HepG2 (cell line): ENCODE results near the gene PSMC3IP. TPM values are rescaled to one million over a fixed set of nuclear protein-coding genes. Genes with fewer than 3 reads are reported as not detected.

Source experiments
- ASH2L ChIP-seq: fragments of 300-600, 200-600 bp; sonication (generic); IDR thresholded peaks from 2 replicates; pipeline ENCODE4 v1.7.0; 2017; ENCODE audit warnings: low read depth, mild to moderate bottlenecking, moderate library complexity, mixed read lengths, low read length; ENCODE audit not compliant: insufficient read length
- ATF1 ChIP-seq: IDR thresholded peaks from 2 replicates; pipeline ENCODE4 v1.6.1; 2016; ENCODE audit warnings: mild to moderate bottlenecking, control low read depth
- CBX1 ChIP-seq: IDR thresholded peaks from one replicate; pipeline ENCODE4 v1.6.1; 2016; ENCODE audit warnings: antibody characterized with exemption, low read depth
- CHD4 ChIP-seq: fragments of 200-600 bp; sonication (generic); IDR thresholded peaks from 2 replicates; pipeline ENCODE4 v1.7.0; 2017; ENCODE audit warnings: mild to moderate bottlenecking, low read length, borderline replicate concordance
- GMEB1 ChIP-seq: sonication (generic); formaldehyde crosslinking; IDR thresholded peaks from 2 replicates; pipeline ENCODE4 v1.5.1; 2020; ENCODE audit warnings: missing genetic modification reagents, mild to moderate bottlenecking, borderline replicate concordance
- KLF15 ChIP-seq: sonication (generic); formaldehyde crosslinking; IDR thresholded peaks from 2 replicates; pipeline ENCODE4 v1.8.1; 2023; ENCODE audit warnings: borderline replicate concordance, mild to moderate bottlenecking, inconsistent platforms, missing genetic modification reagents, mixed read lengths
- POGZ ChIP-seq: sonication (generic); formaldehyde crosslinking; IDR thresholded peaks from 2 replicates; pipeline ENCODE4 v1.4.0; 2020; ENCODE audit warnings: mild to moderate bottlenecking, missing genetic modification reagents
- SALL2 ChIP-seq: sonication (generic); formaldehyde crosslinking; IDR thresholded peaks from 2 replicates; pipeline ENCODE4 v1.8.1; 2023; ENCODE audit warnings: mild to moderate bottlenecking, missing genetic modification reagents, inconsistent platforms
- SAP130 ChIP-seq: IDR thresholded peaks from 2 replicates; pipeline ENCODE4 v1.6.1; 2016; ENCODE audit warnings: low read depth
- STAG1 ChIP-seq: sonication (generic); formaldehyde crosslinking; IDR thresholded peaks from 2 replicates; pipeline ENCODE4 v1.4.0; 2020; ENCODE audit warnings: missing genetic modification reagents
- TAF1 ChIP-seq: sonication (generic); formaldehyde crosslinking; IDR thresholded peaks from 2 replicates; pipeline ENCODE4 v1.4.0; 2020; ENCODE audit warnings: missing genetic modification reagents
- ZNF350 ChIP-seq: sonication (generic); formaldehyde crosslinking; IDR thresholded peaks from 2 replicates; pipeline ENCODE4 v1.4.0; 2020; ENCODE audit warnings: mild to moderate bottlenecking, low read depth, missing genetic modification reagents, borderline replicate concordance
- ZNF530 ChIP-seq: sonication (generic); formaldehyde crosslinking; IDR thresholded peaks from 2 replicates; pipeline ENCODE4 v1.5.0; 2020; ENCODE audit warnings: low read depth, mild to moderate bottlenecking, missing genetic modification reagents
- ZNF660 ChIP-seq: sonication (generic); formaldehyde crosslinking; IDR thresholded peaks from 2 replicates; pipeline ENCODE4 v1.5.1; 2020; ENCODE audit warnings: mild to moderate bottlenecking, low read depth, missing genetic modification reagents, borderline replicate concordance
- ZNF775 ChIP-seq: sonication (generic); formaldehyde crosslinking; IDR thresholded peaks from 2 replicates; pipeline ENCODE4 v1.4.0; 2020; ENCODE audit warnings: missing genetic modification reagents, mild to moderate bottlenecking, moderate library complexity, borderline replicate concordance
- polyA plus RNA-seq, 8 experiments: library from polyadenylated mRNA; depleted of rRNA in 3 of 8; stranded (reverse) in 7 of 8; unstranded in 1 of 8; fragments of >200 nt; fragmentation: Illumina TruSeq in 4 of 8; extraction: Trizol in 4 of 8; gene quantifications; 2 replicates each; pipeline versions ENCODE4 v1.2.1 to v1.2.3, GENCODE V29; 2011 to 2016; ENCODE audit warnings: low read depth in 4 of 8, missing spikeins in 1 of 8, mixed read lengths in 1 of 8; ENCODE audit not compliant: insufficient read depth in 1 of 8
- total RNA-seq, 5 experiments: library from RNA; depleted of rRNA; stranded (reverse); fragments of >200 nt; fragmentation: Illumina TruSeq; extraction: Trizol; gene quantifications; 2 replicates each; pipeline ENCODE4 v1.2.3, GENCODE V29; 2016; ENCODE audit warnings: low read depth in 1 of 5
- TF ChIP-seq, protein P1 (sequence below): sonication (generic); formaldehyde crosslinking; IDR thresholded peaks from 2 replicates; pipeline ENCODE4 v1.4.0; 2020; ENCODE audit warnings: missing genetic modification reagents
- TF ChIP-seq, protein P2 (sequence below): sonication (generic); formaldehyde crosslinking; IDR thresholded peaks from 2 replicates; pipeline ENCODE4 v1.8.0; 2023; ENCODE audit warnings: mild to moderate bottlenecking, missing genetic modification reagents
- TF ChIP-seq, protein P3 (sequence below): sonication (generic); formaldehyde crosslinking; IDR thresholded peaks from 2 replicates; pipeline ENCODE4 v1.4.0; 2020; ENCODE audit warnings: missing genetic modification reagents
- TF ChIP-seq, protein P4 (sequence below): sonication (generic); formaldehyde crosslinking; IDR thresholded peaks from 2 replicates; pipeline ENCODE4 v1.8.1; 2023; ENCODE audit warnings: mild to moderate bottlenecking, missing genetic modification reagents
- TF ChIP-seq, protein P5 (sequence below): sonication (generic); formaldehyde crosslinking; IDR thresholded peaks from 2 replicates; pipeline ENCODE4 v1.5.1; 2020; ENCODE audit warnings: mild to moderate bottlenecking, missing genetic modification reagents, borderline replicate concordance

The PSMC3IP gene
- total and polyA plus RNA-seq, 2 of the 13 experiments (the other 11 are each of a cell fraction or from before 2014, with no cell fraction given) = 6.5 to 22.4 TPM

DNA sequence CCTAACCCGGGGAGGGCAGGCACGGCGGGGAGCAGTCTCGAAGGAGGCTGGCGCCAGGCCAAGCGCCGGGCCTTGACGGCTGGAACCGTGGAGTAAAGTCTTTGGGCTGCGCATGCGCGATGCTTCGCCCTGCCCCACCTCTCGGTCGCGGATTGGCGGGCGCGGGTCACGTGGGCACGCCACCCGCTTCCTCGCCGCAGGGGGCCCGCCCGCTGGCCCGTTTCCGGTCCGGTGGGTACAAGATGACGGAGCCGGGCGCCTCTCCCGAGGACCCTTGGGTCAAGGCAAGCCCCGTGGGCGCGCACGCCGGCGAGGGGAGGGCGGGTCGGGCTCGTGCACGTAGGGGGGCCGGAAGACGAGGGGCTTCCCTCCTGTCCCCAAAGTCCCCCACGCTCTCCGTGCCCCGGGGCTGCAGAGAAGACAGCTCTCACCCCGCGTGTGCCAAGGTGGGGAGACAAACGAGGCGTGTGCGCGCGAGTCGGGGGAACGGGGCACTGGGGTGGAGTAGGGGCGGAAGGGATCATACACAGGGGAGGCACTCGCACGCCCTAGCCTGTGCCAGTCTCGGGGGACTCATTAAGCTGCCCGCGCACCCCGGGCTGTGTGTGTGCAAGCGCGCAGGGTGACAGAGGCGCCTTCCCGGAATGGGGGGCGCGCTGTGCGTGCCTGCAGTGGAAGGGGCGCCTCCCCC, 10.5 kb downstream of the PSMC3IP start, which contains the start of gene MLX (continued):
- TF ChIP-seq GMEB1 (CRISPR knock-in tag) = peak; percentile 96
- TF ChIP-seq, protein P1, sequence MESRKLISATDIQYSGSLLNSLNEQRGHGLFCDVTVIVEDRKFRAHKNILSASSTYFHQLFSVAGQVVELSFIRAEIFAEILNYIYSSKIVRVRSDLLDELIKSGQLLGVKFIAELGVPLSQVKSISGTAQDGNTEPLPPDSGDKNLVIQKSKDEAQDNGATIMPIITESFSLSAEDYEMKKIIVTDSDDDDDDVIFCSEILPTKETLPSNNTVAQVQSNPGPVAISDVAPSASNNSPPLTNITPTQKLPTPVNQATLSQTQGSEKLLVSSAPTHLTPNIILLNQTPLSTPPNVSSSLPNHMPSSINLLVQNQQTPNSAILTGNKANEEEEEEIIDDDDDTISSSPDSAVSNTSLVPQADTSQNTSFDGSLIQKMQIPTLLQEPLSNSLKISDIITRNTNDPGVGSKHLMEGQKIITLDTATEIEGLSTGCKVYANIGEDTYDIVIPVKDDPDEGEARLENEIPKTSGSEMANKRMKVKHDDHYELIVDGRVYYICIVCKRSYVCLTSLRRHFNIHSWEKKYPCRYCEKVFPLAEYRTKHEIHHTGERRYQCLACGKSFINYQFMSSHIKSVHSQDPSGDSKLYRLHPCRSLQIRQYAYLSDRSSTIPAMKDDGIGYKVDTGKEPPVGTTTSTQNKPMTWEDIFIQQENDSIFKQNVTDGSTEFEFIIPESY (CRISPR knock-in tag) = no peak
- no peak; the same call in 1 of the 2 replicates for TF ChIP-seq ZNF775 (CRISPR knock-in tag)
- TF ChIP-seq, protein P2, sequence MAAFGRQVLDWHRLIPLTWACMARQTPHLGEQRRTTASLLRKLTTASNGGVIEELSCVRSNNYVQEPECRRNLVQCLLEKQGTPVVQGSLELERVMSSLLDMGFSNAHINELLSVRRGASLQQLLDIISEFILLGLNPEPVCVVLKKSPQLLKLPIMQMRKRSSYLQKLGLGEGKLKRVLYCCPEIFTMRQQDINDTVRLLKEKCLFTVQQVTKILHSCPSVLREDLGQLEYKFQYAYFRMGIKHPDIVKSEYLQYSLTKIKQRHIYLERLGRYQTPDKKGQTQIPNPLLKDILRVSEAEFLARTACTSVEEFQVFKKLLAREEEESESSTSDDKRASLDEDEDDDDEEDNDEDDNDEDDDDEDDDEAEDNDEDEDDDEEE (CRISPR knock-in tag) = no peak; the same call in 1 of the 2 replicates
- peak; percentile 70 for TF ChIP-seq CBX1
- peak; percentile 1; the same call in 1 of the 2 replicates for TF ChIP-seq STAG1 (CRISPR knock-in tag)
- peak; percentile 95 for TF ChIP-seq SAP130
- TF ChIP-seq, protein P3, sequence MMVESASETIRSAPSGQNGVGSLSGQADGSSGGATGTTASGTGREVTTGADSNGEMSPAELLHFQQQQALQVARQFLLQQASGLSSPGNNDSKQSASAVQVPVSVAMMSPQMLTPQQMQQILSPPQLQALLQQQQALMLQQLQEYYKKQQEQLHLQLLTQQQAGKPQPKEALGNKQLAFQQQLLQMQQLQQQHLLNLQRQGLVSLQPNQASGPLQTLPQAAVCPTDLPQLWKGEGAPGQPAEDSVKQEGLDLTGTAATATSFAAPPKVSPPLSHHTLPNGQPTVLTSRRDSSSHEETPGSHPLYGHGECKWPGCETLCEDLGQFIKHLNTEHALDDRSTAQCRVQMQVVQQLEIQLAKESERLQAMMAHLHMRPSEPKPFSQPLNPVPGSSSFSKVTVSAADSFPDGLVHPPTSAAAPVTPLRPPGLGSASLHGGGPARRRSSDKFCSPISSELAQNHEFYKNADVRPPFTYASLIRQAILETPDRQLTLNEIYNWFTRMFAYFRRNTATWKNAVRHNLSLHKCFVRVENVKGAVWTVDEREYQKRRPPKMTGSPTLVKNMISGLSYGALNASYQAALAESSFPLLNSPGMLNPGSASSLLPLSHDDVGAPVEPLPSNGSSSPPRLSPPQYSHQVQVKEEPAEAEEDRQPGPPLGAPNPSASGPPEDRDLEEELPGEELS (CRISPR knock-in tag) = peak; percentile 58
- TF ChIP-seq POGZ (CRISPR knock-in tag) = peak; percentile 84
- TF ChIP-seq ZNF660 = no peak
- TF ChIP-seq TAF1 (CRISPR knock-in tag) = peak; percentile 84; the same call in 1 of the 2 replicates
- peak; percentile 61 for TF ChIP-seq ASH2L
- no peak for TF ChIP-seq ZNF530
- TF ChIP-seq SALL2 = peak; percentile 47; the same call in 1 of the 2 replicates
- TF ChIP-seq ZNF350 (CRISPR knock-in tag) = peak; percentile 91; the same call in 1 of the 2 replicates
- TF ChIP-seq, protein P4, sequence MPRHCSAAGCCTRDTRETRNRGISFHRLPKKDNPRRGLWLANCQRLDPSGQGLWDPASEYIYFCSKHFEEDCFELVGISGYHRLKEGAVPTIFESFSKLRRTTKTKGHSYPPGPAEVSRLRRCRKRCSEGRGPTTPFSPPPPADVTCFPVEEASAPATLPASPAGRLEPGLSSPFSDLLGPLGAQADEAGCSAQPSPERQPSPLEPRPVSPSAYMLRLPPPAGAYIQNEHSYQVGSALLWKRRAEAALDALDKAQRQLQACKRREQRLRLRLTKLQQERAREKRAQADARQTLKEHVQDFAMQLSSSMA = peak; percentile 92
- TF ChIP-seq KLF15 (CRISPR knock-in tag) = no peak
- TF ChIP-seq CHD4 = no peak
- no peak for TF ChIP-seq ATF1
- TF ChIP-seq, protein P5, sequence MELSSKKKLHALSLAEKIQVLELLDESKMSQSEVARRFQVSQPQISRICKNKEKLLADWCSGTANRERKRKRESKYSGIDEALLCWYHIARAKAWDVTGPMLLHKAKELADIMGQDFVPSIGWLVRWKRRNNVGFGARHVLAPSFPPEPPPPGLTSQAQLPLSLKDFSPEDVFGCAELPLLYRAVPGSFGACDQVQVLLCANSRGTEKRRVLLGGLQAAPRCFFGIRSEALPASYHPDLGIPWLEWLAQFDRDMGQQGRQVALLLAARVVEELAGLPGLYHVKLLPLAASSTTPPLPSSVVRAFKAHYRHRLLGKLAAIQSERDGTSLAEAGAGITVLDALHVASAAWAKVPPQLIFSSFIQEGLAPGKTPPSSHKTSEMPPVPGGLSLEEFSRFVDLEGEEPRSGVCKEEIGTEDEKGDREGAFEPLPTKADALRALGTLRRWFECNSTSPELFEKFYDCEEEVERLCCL = no peak
